HPDE6-E6E7 (cell line): ENCODE results near the gene CHTF8.
"Not testable (repeated sequence)": the region's sequence is repeated elsewhere in the genome, so short reads cannot be mapped to it uniquely, and the experiment has no call there.

Experiments
- DNase-seq: peaks from one replicate; pipeline ENCODE4 v3.0.0; 2011; ENCODE audit warnings: missing footprints; ENCODE audit errors: extremely low spot score

Gene CHTF8

GRCh38 chr16:69132424-69133252 is at the start of gene CHTF8, which contains the start of gene UTP4:
TSS of gene CHTF8 (minus strand) at chr16:69132588. CDS start at chr16:69121458, 11,130 bp downstream.
TSS of gene UTP4 (plus strand) at chr16:69132649. CDS start at chr16:69133460, 811 bp downstream.
- DNase-seq: peak; percentile 82

GRCh38 chr16:69180011-69180338 is 47.6 kb upstream of the CHTF8 start:
- no peak for DNase-seq

- DNase-seq: no peak
Observed at GRCh38 chr16:69179328-69180010, 47.1 kb upstream of the CHTF8 start.

- DNase-seq: no peak
Observed at GRCh38 chr16:69176033-69176800, 43.8 kb upstream of the CHTF8 start.

GRCh38 chr16:69171325-69172084 is 39.1 kb upstream of the CHTF8 start:
- DNase-seq: no peak

GRCh38 chr16:69169607-69170352 is 37.4 kb upstream of the CHTF8 start:
- DNase-seq: no peak

GRCh38 chr16:69169051-69169450 is 36.7 kb upstream of the CHTF8 start:
- no peak for DNase-seq

- no peak for DNase-seq
Observed at GRCh38 chr16:69166946-69167930, 34.9 kb upstream of the CHTF8 start.

- no peak for DNase-seq
Observed at GRCh38 chr16:69166221-69166833, 33.9 kb upstream of the CHTF8 start.

GRCh38 chr16:69165584-69165983 is 33.2 kb upstream of the CHTF8 start:
- no peak for DNase-seq

GRCh38 chr16:69160192-69160591 is 27.8 kb upstream of the CHTF8 start:
- DNase-seq: no peak

- no peak for DNase-seq
Observed at GRCh38 chr16:69157196-69157595, 24.8 kb upstream of the CHTF8 start.

GRCh38 chr16:69150146-69150865 is 17.9 kb upstream of the CHTF8 start:
- DNase-seq: peak; percentile 58

- not testable (repeated sequence) for DNase-seq
Observed at GRCh38 chr16:69149621-69150020, 17.2 kb upstream of the CHTF8 start.

GRCh38 chr16:69145658-69146057 is 13.3 kb upstream of the CHTF8 start:
- DNase-seq: no peak

- no peak for DNase-seq
Observed at GRCh38 chr16:69143116-69143515, 10.7 kb upstream of the CHTF8 start.

GRCh38 chr16:69141936-69142335 is 9.5 kb upstream of the CHTF8 start:
- no peak for DNase-seq

GRCh38 chr16:69141014-69141413 is 8.6 kb upstream of the CHTF8 start:
- no peak for DNase-seq

GRCh38 chr16:69139464-69139863 is 7.1 kb upstream of the CHTF8 start:
- not testable (repeated sequence) for DNase-seq
